Measurements from ENCODE around the gene GPR34. TPM values are rescaled to one million over a fixed set of nuclear protein-coding genes. Genes with fewer than 3 reads are reported as not detected.
"Not testable (repeated sequence)": the region's sequence is repeated elsewhere in the genome, so short reads cannot be mapped to it uniquely, and the experiment has no call there.

The GPR34 gene
- total and polyA plus RNA-seq, 9 of the 15 experiments (the other 6 are each of a cell fraction or from before 2014, with no cell fraction given) = 0.13 TPM; not detected in 8

DNA sequence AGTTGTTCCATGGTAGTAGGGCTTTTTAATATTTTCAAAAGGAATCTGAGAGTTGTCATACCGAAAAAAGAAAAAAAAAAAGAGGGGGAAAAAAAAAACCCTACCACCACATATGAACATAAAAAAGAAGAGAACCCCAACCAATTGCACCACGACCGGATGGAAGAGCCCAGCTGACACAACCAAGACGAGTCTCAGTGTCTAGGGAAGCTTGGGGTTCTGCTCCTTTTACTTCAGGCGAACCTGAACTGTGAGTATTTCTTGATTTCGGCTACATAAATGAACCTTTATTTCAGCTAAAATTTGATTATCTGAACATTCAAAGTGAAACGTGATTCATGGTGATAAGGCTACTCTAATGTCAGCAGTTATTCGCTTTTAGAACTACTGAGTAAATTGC is at the start of gene GPR34 (continued):
- TF ChIP-seq, protein P1, sequence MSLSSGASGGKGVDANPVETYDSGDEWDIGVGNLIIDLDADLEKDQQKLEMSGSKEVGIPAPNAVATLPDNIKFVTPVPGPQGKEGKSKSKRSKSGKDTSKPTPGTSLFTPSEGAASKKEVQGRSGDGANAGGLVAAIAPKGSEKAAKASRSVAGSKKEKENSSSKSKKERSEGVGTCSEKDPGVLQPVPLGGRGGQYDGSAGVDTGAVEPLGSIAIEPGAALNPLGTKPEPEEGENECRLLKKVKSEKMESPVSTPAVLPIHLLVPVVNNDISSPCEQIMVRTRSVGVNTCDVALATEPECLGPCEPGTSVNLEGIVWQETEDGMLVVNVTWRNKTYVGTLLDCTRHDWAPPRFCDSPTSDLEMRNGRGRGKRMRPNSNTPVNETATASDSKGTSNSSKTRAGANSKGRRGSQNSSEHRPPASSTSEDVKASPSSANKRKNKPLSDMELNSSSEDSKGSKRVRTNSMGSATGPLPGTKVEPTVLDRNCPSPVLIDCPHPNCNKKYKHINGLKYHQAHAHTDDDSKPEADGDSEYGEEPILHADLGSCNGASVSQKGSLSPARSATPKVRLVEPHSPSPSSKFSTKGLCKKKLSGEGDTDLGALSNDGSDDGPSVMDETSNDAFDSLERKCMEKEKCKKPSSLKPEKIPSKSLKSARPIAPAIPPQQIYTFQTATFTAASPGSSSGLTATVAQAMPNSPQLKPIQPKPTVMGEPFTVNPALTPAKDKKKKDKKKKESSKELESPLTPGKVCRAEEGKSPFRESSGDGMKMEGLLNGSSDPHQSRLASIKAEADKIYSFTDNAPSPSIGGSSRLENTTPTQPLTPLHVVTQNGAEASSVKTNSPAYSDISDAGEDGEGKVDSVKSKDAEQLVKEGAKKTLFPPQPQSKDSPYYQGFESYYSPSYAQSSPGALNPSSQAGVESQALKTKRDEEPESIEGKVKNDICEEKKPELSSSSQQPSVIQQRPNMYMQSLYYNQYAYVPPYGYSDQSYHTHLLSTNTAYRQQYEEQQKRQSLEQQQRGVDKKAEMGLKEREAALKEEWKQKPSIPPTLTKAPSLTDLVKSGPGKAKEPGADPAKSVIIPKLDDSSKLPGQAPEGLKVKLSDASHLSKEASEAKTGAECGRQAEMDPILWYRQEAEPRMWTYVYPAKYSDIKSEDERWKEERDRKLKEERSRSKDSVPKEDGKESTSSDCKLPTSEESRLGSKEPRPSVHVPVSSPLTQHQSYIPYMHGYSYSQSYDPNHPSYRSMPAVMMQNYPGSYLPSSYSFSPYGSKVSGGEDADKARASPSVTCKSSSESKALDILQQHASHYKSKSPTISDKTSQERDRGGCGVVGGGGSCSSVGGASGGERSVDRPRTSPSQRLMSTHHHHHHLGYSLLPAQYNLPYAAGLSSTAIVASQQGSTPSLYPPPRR (CRISPR knock-in tag; IDR thresholded peaks at IDR 0.05; ENCODE audit: borderline replicate concordance) = no peak
- TF ChIP-seq, protein P2, sequence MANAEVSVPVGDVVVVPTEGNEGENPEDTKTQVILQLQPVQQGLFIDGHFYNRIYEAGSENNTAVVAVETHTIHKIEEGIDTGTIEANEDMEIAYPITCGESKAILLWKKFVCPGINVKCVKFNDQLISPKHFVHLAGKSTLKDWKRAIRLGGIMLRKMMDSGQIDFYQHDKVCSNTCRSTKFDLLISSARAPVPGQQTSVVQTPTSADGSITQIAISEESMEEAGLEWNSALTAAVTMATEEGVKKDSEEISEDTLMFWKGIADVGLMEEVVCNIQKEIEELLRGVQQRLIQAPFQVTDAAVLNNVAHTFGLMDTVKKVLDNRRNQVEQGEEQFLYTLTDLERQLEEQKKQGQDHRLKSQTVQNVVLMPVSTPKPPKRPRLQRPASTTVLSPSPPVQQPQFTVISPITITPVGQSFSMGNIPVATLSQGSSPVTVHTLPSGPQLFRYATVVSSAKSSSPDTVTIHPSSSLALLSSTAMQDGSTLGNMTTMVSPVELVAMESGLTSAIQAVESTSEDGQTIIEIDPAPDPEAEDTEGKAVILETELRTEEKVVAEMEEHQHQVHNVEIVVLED (CRISPR knock-in tag; IDR thresholded peaks at IDR 0.05) = no peak
- TF ChIP-seq NFE2 (IDR thresholded peaks at IDR 0.05; ENCODE audit: low read depth) (no peak), FOXA3 (CRISPR knock-in tag; conservative IDR thresholded peaks at IDR 0.05 in 1 of 2, IDR thresholded peaks at IDR 0.05 in 1 of 2) (no peak), ZNF23 (CRISPR knock-in tag; IDR thresholded peaks at IDR 0.05) (no peak), PHB2 (IDR thresholded peaks at IDR 0.05; ENCODE audit: low read depth) (no peak)

DNA sequence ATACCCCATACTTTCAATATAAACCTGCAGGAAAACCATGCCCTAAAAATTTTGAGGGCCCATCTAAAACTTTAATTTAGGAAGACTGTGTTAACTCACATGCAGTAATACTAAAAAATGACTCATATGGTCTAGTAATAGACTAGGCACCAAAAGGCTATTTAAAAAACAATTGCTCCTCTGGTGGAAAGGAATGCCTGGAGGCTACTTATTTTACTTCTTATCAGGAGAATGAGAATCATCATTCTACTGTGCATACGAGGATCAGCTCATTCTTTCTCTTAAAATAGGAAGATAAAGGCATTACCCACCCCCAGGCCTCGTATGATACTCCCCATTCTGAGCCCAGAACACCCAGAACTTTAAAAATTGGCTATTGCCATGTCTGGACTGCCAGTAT is 42.6 kb upstream of the GPR34 start:
- intact Hi-C loops (cut with micrococcal nuclease); H3K9ac ChIP-seq (ENCODE audit: insufficient read depth in 1 of 2, low read depth in 2 of 2, low read length in 2 of 2); H3K4me1 ChIP-seq (replicated peaks in 1 of 2; ENCODE audit: control insufficient read depth in 2 of 2, insufficient read depth in 2 of 2, low read length in 2 of 2); H3K27ac ChIP-seq (ENCODE audit: extremely low read depth, low read depth, low read length); H3K9me1 ChIP-seq (ENCODE audit: control insufficient read depth, insufficient read depth, low read length); in situ Hi-C loops (cut with MboI); CTCF ChIA-PET (ENCODE audit: low intra/inter-chr PET ratio); H4K20me1 ChIP-seq (replicated peaks; ENCODE audit: control insufficient read depth, insufficient read depth, low read length); POLR2A ChIA-PET; H3K36me3 ChIP-seq (ENCODE audit: control insufficient read depth, insufficient read depth, low read length); FAIRE-seq; BruUV-seq (replicated peaks); H2AFZ ChIP-seq (ENCODE audit: low read depth, low read length); H3K27me3 ChIP-seq (ENCODE audit: control insufficient read depth in 2 of 2, insufficient read depth in 2 of 2, low read length in 2 of 2); H3K4me3 ChIP-seq; ATAC-seq; H3K9me3 ChIP-seq (replicated peaks; ENCODE audit: control insufficient read depth, insufficient read depth, low read depth, low read length); H3K4me2 ChIP-seq (ENCODE audit: insufficient read depth, low read length); H3K79me2 ChIP-seq (ENCODE audit: control insufficient read depth, insufficient read depth, low read length); DNase-seq (ENCODE audit: extremely low read depth in 1 of 4, low spot score in 3 of 4): not testable (repeated sequence)
- 0% methylated on average over 1 of the region's 2 CpGs for WGBS (ENCODE audit: insufficient coverage, low coverage, missing lambda C conversion rate)

All from K562 (cell line).